HG03066 (cell line): ENCODE measurements around the gene ZNF593.

Experiments used
- ATAC-seq: cut with Tn5 transposase; IDR thresholded peaks from one replicate; pipeline ENCODE4 v1.9.1; 2021; ENCODE audit warnings: low read depth; ENCODE audit not compliant: unreplicated experiment

ZNF593 gene

GRCh38 chr1:26200413-26200812 is 30.7 kb downstream of the ZNF593 start:
- no peak for ATAC-seq

- no peak for ATAC-seq
Measured at GRCh38 chr1:26203642-26204318, 34.1 kb downstream of the ZNF593 start.

- no peak for ATAC-seq
Measured at GRCh38 chr1:26210147-26210870, 40.6 kb downstream of the ZNF593 start.

- ATAC-seq: no peak
Measured at GRCh38 chr1:26212726-26213125, 43.0 kb downstream of the ZNF593 start.

GRCh38 chr1:26213335-26213905 is 43.7 kb downstream of the ZNF593 start:
- no peak for ATAC-seq

- ATAC-seq: no peak
Measured at GRCh38 chr1:26215246-26215645, 45.5 kb downstream of the ZNF593 start.

GRCh38 chr1:26218906-26219494 is 49.3 kb downstream of the ZNF593 start:
- no peak for ATAC-seq
